Pancreas (tissue), 10 donors: ENCODE data around the gene STAB2. TPM values are rescaled to one million over a fixed set of nuclear protein-coding genes. Genes with fewer than 3 reads are reported as not detected.

Source experiments
- ATAC-seq, 4 donors: fragments of 200-7000 bp; cut with Tn5 transposase; one replicate each; pipeline versions ENCODE4 v1.8.0 to v1.9.1; 2020; ENCODE audit warnings: mild to moderate bottlenecking in 4 of 4, moderate library complexity in 4 of 4
- DNase-seq, 6 donors: peaks; one replicate each; pipeline ENCODE4 v3.0.0-alpha.2; 2020
- FAIRE-seq: peaks from 2 replicates; lab custom pipeline; 2012; peaks lifted over from hg19 to GRCh38; lab: Jason Lieb, UNC
- H3K27ac ChIP-seq, 4 donors: fragments of 200-600 bp; sonication (generic); 1 replicate in 3 of 4; 2 replicates in 1 of 4; pipeline versions ENCODE4 v1.5.0 to v1.8.0; 2020
- H3K27me3 ChIP-seq, 4 donors: fragments of 200-600 bp; one replicate each; pipeline ENCODE4 v1.8.0; 2021
- H3K36me3 ChIP-seq, 3 donors: fragments of 200-600 bp; sonication (generic) in 1 of 3; one replicate each; pipeline versions ENCODE4 v1.5.0 to v1.8.0; 2020 to 2021
- H3K4me1 ChIP-seq, 3 donors: fragments of 200-600 bp; one replicate each; pipeline ENCODE4 v1.8.0; 2021
- H3K4me3 ChIP-seq, 4 donors: fragments of 200-600 bp; sonication (generic) in 2 of 4; one replicate each; pipeline versions ENCODE4 v1.5.0 to v1.8.0; 2020 to 2021
- H3K9me3 ChIP-seq, 4 donors: fragments of 200-600 bp; one replicate each; pipeline ENCODE4 v1.8.0; 2021
- CTCF ChIP-seq, 4 donors: fragments of 200-600 bp; sonication (generic) in 3 of 4; IDR thresholded peaks; one replicate each; pipeline versions ENCODE4 v1.5.0 to v1.8.0; 2021; ENCODE audit warnings: antibody characterized with exemption in 4 of 4
- WGBS, 2 donors: extraction: QIAGEN DNeasy Blood & Tissue Kit; methylation state at CpG; one replicate each; pipeline ENCODE4 v1.1.7; 2013; 5-methylcytosine and 5-hydroxymethylcytosine counted together
- intact Hi-C, 3 donors: fragments of 100-400 bp; cut with DNase I; formaldehyde crosslinking; loops; one replicate each; pipeline versions ENCODE4 v1.11.1 to v1.14.2; 2022
- polyA plus RNA-seq, 2 donors: library from polyadenylated mRNA; stranded (reverse); fragments of 200-250 nt; gene quantifications; one replicate each; pipeline ENCODE4 v1.2.3, GENCODE V29; 2013
- total RNA-seq, 6 donors: library from RNA; stranded (reverse); fragmentation: NEBNext Ultra II Directional in 4 of 6; extraction: Animal tissue kit (Norgen Biotek cat#: 25700) in 4 of 6; gene quantifications; one replicate each; pipeline versions ENCODE4 v1.2.1 to v1.2.4, GENCODE V29; 2021 to 2023
- donor health status: healthy with polysubstance abuse.
- donor health status: DM: no; HTN: no; CAD: no; lungs with moderate emphysema.
- donor health status: DM: no; HTN: no; CAD: no.
- donor health status: control.
- donor health status: control.
- donor health status: Bipolar disorder and iron deficiency.
- donor health status: DM: yes; HTN: yes; CAD: no.
- donor health status: DM: no; HTN: no; CAD: no.
- donor health status: DM: no; HTN: no; CAD: no.
- donor health status: DM: yes; HTN: yes; CAD: no.

STAB2 gene
- total and polyA plus RNA-seq, 8 donors = under 0.01 to 0.16 (median 0.08) TPM; not detected in 1

GRCh38 chr12:103620395-103620794 is 33.3 kb downstream of the STAB2 start:
- no peaks in the 10 kb centered on the region for H3K36me3 ChIP-seq
- no peaks in the 10 kb centered on the region for H3K4me1 ChIP-seq
- H3K4me3 ChIP-seq = no peak overlapping the region
- H3K27ac ChIP-seq = no peak overlapping the region
- TF ChIP-seq CTCF (IDR thresholded peaks at IDR 0.05) = no peak
- no peaks in the 10 kb centered on the region for H3K27me3 ChIP-seq
- no peaks in the 10 kb centered on the region for H3K9me3 ChIP-seq
- DNase-seq = no peak
- WGBS, 2 donors = 64 to 80% methylated on average over 5 of the region's 5 CpGs
- ATAC-seq = no peak
- intact Hi-C loops = no loop called here
- FAIRE-seq = no peak

- intact Hi-C loops = no loop called here
- H3K27me3 ChIP-seq = no peaks in the 10 kb centered on the region
- H3K9me3 ChIP-seq = no peaks in the 10 kb centered on the region
- no peak for FAIRE-seq
- H3K4me3 ChIP-seq = no peak overlapping the region
- H3K36me3 ChIP-seq = no peaks in the 10 kb centered on the region
- no peak for ATAC-seq
- DNase-seq = no peak
- H3K4me1 ChIP-seq = no peaks in the 10 kb centered on the region
- 71 to 85% methylated on average over 6 of the region's 6 CpGs for WGBS, 2 donors
- H3K27ac ChIP-seq = no peak overlapping the region
- TF ChIP-seq CTCF (IDR thresholded peaks at IDR 0.05) = no peak
Measured at GRCh38 chr12:103623716-103624115, 36.6 kb downstream of the STAB2 start.

- H3K27me3 ChIP-seq = no peaks in the 10 kb centered on the region
- intact Hi-C loops = no loop called here
- DNase-seq (peak in 2 of 6 donors; percentile 7 to 33), FAIRE-seq (no peak), ATAC-seq (peak in 3 of 4 donors; percentile 58 to 98 (median 96))
- no peak overlapping the region for H3K4me3 ChIP-seq
- no peaks in the 10 kb centered on the region for H3K4me1 ChIP-seq
- no peaks in the 10 kb centered on the region for H3K36me3 ChIP-seq
- WGBS, 2 donors = 7 to 69% methylated on average over 4 of the region's 4 CpGs
- TF ChIP-seq CTCF (IDR thresholded peaks at IDR 0.05) = peak in 2 of 4 donors; percentile 21 to 22
- H3K27ac ChIP-seq = no peak overlapping the region
- no peaks in the 10 kb centered on the region for H3K9me3 ChIP-seq
Measured at GRCh38 chr12:103626498-103626897, 39.4 kb downstream of the STAB2 start.

DNA sequence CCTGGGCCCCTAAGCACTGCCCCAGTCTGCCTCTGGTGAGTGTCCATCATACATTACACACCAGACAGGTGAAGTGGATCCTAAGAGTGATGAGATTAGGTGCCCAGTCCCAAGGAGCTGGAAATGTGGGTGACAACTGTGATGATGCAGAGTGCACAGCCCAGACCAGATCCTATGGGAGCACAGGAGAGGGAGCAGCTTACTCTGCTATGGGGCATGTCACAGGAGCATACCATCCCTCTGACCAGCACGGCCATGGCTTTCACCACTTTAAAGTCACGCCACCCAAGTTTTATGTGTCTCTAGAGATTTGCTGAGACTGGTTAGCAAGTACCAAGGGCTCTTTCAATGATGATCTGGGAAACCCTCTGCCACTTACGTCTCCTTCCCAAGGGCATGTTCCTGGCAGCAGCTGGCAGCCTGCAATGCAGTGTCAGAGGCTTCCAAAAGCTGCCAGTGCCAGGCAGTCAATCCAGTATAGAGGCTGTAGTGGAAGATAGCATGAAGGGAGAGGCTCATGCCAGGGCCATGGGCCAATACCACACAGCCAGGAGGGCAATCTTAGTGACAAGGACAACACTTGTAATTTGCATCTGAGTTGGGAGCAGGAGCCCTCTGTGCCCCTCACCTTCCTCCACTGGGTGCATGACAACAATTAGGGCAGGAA is 40.2 kb downstream of the STAB2 start:
- 57 to 60% methylated on average over 3 of the region's 3 CpGs for WGBS, 2 donors
- intact Hi-C loops = no loop called here

More for the DNA sequence above, 40.2 kb downstream of the STAB2 start:
- ATAC-seq = peak in 1 of 4 donors; percentile 37
- no peak overlapping the region for H3K4me3 ChIP-seq
- H3K36me3 ChIP-seq = no peaks in the 10 kb centered on the region
- no peak overlapping the region for H3K27ac ChIP-seq
- H3K4me1 ChIP-seq = no peaks in the 10 kb centered on the region
- no peak for FAIRE-seq
- TF ChIP-seq CTCF (IDR thresholded peaks at IDR 0.05) = no peak
- DNase-seq = no peak
- no peaks in the 10 kb centered on the region for H3K27me3 ChIP-seq
- H3K9me3 ChIP-seq = no peaks in the 10 kb centered on the region
